ENCODE measurements around the gene RNF123. TPM values are rescaled to one million over a fixed set of nuclear protein-coding genes. Genes with fewer than 3 reads are reported as not detected.
"Not testable (repeated sequence)": the region's sequence is repeated elsewhere in the genome, so short reads cannot be mapped to it uniquely, and the experiment has no call there.

The RNF123 gene
- total RNA-seq, 2 donors from 2014 or later = 35.1 to 35.2 TPM

DNA sequence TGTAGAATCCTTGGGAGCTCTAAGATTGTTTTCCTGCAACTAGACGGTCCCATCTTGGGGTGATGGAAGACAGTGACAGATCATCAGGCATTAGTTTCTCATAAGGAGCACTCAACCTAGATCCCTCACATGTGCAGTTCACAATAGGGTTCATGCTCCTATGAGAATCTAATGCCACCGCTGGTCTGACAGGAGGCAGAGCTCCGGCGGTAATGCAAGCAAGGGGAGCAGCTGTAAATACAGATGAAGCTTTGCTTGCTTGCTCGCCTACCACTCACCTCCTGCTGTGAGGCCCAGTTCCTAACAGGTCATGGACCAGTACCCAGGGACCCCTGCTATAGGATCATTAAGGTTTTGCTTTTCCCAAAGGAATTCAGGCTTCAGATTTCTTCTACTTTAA, 59.5 kb downstream of the RNF123 start:
- not testable (repeated sequence) for H3K4me1 Mint-ChIP-seq (ENCODE audit: low read depth); H3K9me3 Mint-ChIP-seq; H3K27me3 Mint-ChIP-seq (ENCODE audit: low read depth); ATAC-seq (replicated peaks in 1 of 2); H3K4me3 Mint-ChIP-seq; DNase-seq; H3K27ac Mint-ChIP-seq
- H3K36me3 Mint-ChIP-seq (ENCODE audit: insufficient read depth in 2 of 2) = peaks cover 0 to 12% of the 10 kb centered on the region in 2 donors

DNA sequence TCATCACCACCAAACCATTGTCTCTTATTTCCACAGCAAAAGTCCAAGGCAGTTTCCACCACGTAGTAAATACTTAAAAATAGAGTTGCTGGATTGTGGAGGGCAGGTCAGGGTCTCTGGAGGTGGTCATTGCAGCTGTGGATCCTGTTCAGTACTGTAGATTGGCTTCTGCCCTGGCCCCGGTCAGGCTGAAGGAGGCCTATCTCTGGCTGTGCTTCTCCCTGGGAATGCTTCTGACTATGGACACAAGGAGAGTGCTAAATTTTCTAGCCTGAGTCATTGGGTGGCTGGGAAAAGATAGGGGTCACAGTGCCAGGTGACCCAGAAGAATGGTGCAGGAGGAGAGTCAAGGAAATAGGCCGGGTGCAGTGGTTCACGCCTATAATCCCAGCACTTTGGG, 60.7 kb downstream of the RNF123 start:
- H3K4me3 Mint-ChIP-seq = no peak overlapping the region
- H3K9me3 Mint-ChIP-seq = no peaks in the 10 kb centered on the region
- DNase-seq (no peak), ATAC-seq (replicated peaks in 1 of 2) (no peak)
- no peaks in the 10 kb centered on the region for H3K27me3 Mint-ChIP-seq (ENCODE audit: low read depth)
- no peaks in the 10 kb centered on the region for H3K4me1 Mint-ChIP-seq (ENCODE audit: low read depth)
- H3K27ac Mint-ChIP-seq = no peak overlapping the region
- H3K36me3 Mint-ChIP-seq (ENCODE audit: insufficient read depth in 2 of 2) = peaks cover 0 to 7% of the 10 kb centered on the region in 2 donors

- no peak overlapping the region for H3K27ac Mint-ChIP-seq
- peaks cover 0 to 5% of the 10 kb centered on the region in 2 donors for H3K36me3 Mint-ChIP-seq (ENCODE audit: insufficient read depth in 2 of 2)
- H3K4me3 Mint-ChIP-seq = no peak overlapping the region
- no peaks in the 10 kb centered on the region for H3K27me3 Mint-ChIP-seq (ENCODE audit: low read depth)
- ATAC-seq (replicated peaks in 1 of 2) (no peak), DNase-seq (no peak)
- no peaks in the 10 kb centered on the region for H3K9me3 Mint-ChIP-seq
- H3K4me1 Mint-ChIP-seq (ENCODE audit: low read depth) = peaks cover 5% of the 10 kb centered on the region
Measured at GRCh38 chr3:49751501-49751900, 62.1 kb downstream of the RNF123 start.

GRCh38 chr3:49754536-49754935, 65.2 kb downstream of the RNF123 start:
- peaks cover 0 to 2% of the 10 kb centered on the region in 2 donors for H3K36me3 Mint-ChIP-seq (ENCODE audit: insufficient read depth in 2 of 2)
- no peak overlapping the region for H3K4me3 Mint-ChIP-seq
- ATAC-seq (replicated peaks in 1 of 2) (no peak), DNase-seq (no peak)
- H3K4me1 Mint-ChIP-seq (ENCODE audit: low read depth) = peaks cover 16% of the 10 kb centered on the region
- H3K9me3 Mint-ChIP-seq = no peaks in the 10 kb centered on the region
- no peak overlapping the region for H3K27ac Mint-ChIP-seq
- no peaks in the 10 kb centered on the region for H3K27me3 Mint-ChIP-seq (ENCODE audit: low read depth)

DNA sequence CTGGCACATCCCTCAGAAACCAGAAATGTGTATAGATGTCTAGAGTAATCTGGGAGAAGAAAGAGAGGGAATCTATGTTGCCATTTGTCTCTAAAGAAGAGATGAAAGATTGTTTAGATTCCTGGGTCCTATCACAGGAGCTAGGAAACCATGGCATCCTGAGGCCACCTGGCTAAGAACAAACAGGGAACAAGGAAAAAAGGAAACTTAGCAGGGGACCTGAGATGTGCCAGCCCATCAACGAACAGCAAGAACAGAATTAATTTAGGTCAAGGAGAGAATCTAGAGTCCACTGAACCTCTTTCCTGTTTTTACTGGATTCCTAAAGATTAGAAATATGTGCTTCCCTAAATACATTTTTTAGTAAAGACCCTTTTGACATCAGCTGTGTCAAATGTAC, 66.7 kb downstream of the RNF123 start:
- Mint-ChIP-seq H3K27ac (no peak overlapping the region), H3K36me3 (ENCODE audit: insufficient read depth in 2 of 2) (peaks cover 0 to 2% of the 10 kb centered on the region in 2 donors), H3K4me1 (ENCODE audit: low read depth) (peaks cover 16% of the 10 kb centered on the region), H3K9me3 (no peaks in the 10 kb centered on the region), H3K4me3 (no peak overlapping the region), H3K27me3 (ENCODE audit: low read depth) (no peaks in the 10 kb centered on the region)
- ATAC-seq (replicated peaks in 1 of 2) (no peak), DNase-seq (no peak)

DNA sequence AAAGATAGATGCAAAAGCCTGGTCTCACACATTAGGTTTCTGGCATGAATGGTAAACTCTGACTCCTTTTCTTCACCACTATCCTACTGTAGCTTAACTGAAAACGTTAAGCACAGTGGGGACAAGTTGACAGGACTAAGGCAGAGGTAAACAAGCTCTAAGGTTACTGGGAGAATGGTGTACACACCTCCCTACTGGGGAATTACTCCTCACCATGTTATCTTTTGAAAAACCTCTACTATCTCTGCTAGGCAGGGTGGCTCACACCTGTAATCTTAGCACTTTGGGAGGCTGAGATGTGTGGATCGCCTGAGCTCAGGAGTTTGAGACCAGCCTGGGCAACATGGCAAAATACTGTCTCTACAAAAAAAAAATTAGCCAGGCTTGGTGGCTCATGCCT, 67.8 kb downstream of the RNF123 start:
- H3K36me3 Mint-ChIP-seq (ENCODE audit: insufficient read depth in 2 of 2) = peaks cover 0 to 2% of the 10 kb centered on the region in 2 donors

GRCh38 chr3:49759226-49759625, 69.9 kb downstream of the RNF123 start:
- Mint-ChIP-seq H3K27me3 (ENCODE audit: low read depth) (no peaks in the 10 kb centered on the region), H3K4me3 (no peak overlapping the region), H3K9me3 (no peaks in the 10 kb centered on the region), H3K36me3 (ENCODE audit: insufficient read depth in 2 of 2) (peaks cover 0 to 2% of the 10 kb centered on the region in 2 donors), H3K4me1 (ENCODE audit: low read depth) (peaks cover 16% of the 10 kb centered on the region), H3K27ac (peak overlapping the region; percentile 68)
- ATAC-seq (replicated peaks in 1 of 2) = no peak
- DNase-seq = no peak

More for the DNA sequence above, 67.8 kb downstream of the RNF123 start:
- DNase-seq = no peak
- Mint-ChIP-seq H3K9me3 (no peaks in the 10 kb centered on the region), H3K4me3 (no peak overlapping the region), H3K27me3 (ENCODE audit: low read depth) (no peaks in the 10 kb centered on the region), H3K27ac (no peak overlapping the region), H3K4me1 (ENCODE audit: low read depth) (peaks cover 16% of the 10 kb centered on the region)
- no peak for ATAC-seq (replicated peaks in 1 of 2)

GRCh38 chr3:49761661-49762060, 72.3 kb downstream of the RNF123 start:
- H3K4me3 Mint-ChIP-seq = no peak overlapping the region
- no peaks in the 10 kb centered on the region for H3K27me3 Mint-ChIP-seq (ENCODE audit: low read depth)
- ATAC-seq (replicated peaks in 1 of 2) (no peak), DNase-seq (no peak)
- peaks cover 10% of the 10 kb centered on the region for H3K4me1 Mint-ChIP-seq (ENCODE audit: low read depth)
- peaks cover 0 to 2% of the 10 kb centered on the region in 2 donors for H3K36me3 Mint-ChIP-seq (ENCODE audit: insufficient read depth in 2 of 2)
- H3K9me3 Mint-ChIP-seq = no peaks in the 10 kb centered on the region
- H3K27ac Mint-ChIP-seq = no peak overlapping the region

DNA sequence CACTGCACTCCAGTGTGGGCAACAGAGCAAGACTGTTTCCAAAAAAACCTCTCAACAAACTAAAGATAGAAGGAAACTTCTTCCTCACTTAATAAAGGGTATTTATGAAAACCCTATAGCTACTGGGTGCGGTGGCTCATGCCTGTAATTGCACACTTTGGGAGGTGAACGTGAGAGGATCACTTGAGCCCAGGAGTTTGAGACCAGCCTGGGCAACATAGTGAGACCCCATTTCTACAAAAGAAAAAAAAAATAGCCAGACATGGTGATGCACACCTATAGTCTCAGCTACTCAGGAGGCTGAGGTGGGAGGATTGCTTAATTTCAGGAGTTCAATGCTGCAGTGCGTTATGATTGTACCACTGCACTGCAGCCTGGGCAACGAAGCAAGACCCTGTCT, 74.6 kb downstream of the RNF123 start:
- ATAC-seq (replicated peaks in 1 of 2) (no peak), DNase-seq (no peak)
- no peak overlapping the region for H3K27ac Mint-ChIP-seq
- no peak overlapping the region for H3K4me3 Mint-ChIP-seq
- no peaks in the 10 kb centered on the region for H3K36me3 Mint-ChIP-seq (ENCODE audit: insufficient read depth in 2 of 2)
- no peaks in the 10 kb centered on the region for H3K4me1 Mint-ChIP-seq (ENCODE audit: low read depth)
- no peaks in the 10 kb centered on the region for H3K9me3 Mint-ChIP-seq
- no peaks in the 10 kb centered on the region for H3K27me3 Mint-ChIP-seq (ENCODE audit: low read depth)

GRCh38 chr3:49769286-49769915, 80.0 kb downstream of the RNF123 start:
- ATAC-seq (replicated peaks in 1 of 2) = no peak
- Mint-ChIP-seq H3K27ac (no peak overlapping the region), H3K4me3 (no peak overlapping the region), H3K9me3 (no peaks in the 10 kb centered on the region), H3K27me3 (ENCODE audit: low read depth) (no peaks in the 10 kb centered on the region), H3K36me3 (ENCODE audit: insufficient read depth in 2 of 2) (peaks cover 1 to 2% of the 10 kb centered on the region in 2 donors), H3K4me1 (ENCODE audit: low read depth) (peaks cover 26% of the 10 kb centered on the region)
- no peak for DNase-seq

GRCh38 chr3:49769926-49770325, 80.6 kb downstream of the RNF123 start:
- DNase-seq = no peak
- Mint-ChIP-seq H3K9me3 (no peaks in the 10 kb centered on the region), H3K27me3 (ENCODE audit: low read depth) (no peaks in the 10 kb centered on the region), H3K4me1 (ENCODE audit: low read depth) (peaks cover 26% of the 10 kb centered on the region), H3K4me3 (no peak overlapping the region), H3K27ac (no peak overlapping the region), H3K36me3 (ENCODE audit: insufficient read depth in 2 of 2) (peaks cover 1 to 2% of the 10 kb centered on the region in 2 donors)
- ATAC-seq (replicated peaks in 1 of 2) = no peak

Other genes with a start within 250 kb of the RNF123 start
- gene DAG1, start 219.3 kb upstream of the RNF123 start, total RNA-seq = 10 to 100 TPM in 1 of 2 donors, 1 to 10 TPM in 1; 9.1 to 10.3 TPM
- under 1 TPM; 0.17 to 0.21 TPM for gene BSN, start 135.1 kb upstream of the RNF123 start, total RNA-seq
- 100 to 1,000 TPM in 1 of 2 donors, 10 to 100 TPM in 1; 82.7 to 108 TPM for gene APEH, start 15.2 kb upstream of the RNF123 start, total RNA-seq
- 10 to 100 TPM; 27.9 to 29.8 TPM for gene MST1, start 83 bp upstream of the RNF123 start, total RNA-seq
- gene AMIGO3, start 30.1 kb downstream of the RNF123 start, total RNA-seq = under 1 TPM; 0.19 to 0.72 TPM
- gene GMPPB, start 34.4 kb downstream of the RNF123 start, total RNA-seq = 10 to 100 TPM; 22.3 to 33.4 TPM
- 10 to 100 TPM; 36.5 to 37.4 TPM for gene IP6K1, start 97.0 kb downstream of the RNF123 start, total RNA-seq
- under 1 TPM in 1 of 2 donors, not detected in 1; 0.39 TPM for gene CDHR4, start 110.3 kb downstream of the RNF123 start, total RNA-seq
- 1 to 10 TPM; 1.2 to 1.5 TPM for gene INKA1, start 113.7 kb downstream of the RNF123 start, total RNA-seq
- gene UBA7, start 124.4 kb downstream of the RNF123 start, total RNA-seq = 10 to 100 TPM; 93.5 to 98.6 TPM
- 10 to 100 TPM; 28.0 to 47.2 TPM for gene TRAIP, start 167.0 kb downstream of the RNF123 start, total RNA-seq
- gene CAMKV, start 180.3 kb downstream of the RNF123 start, total RNA-seq = under 1 TPM in 1 of 2 donors, not detected in 1; 0.50 TPM
- gene MST1R, start 214.3 kb downstream of the RNF123 start, total RNA-seq = 1 to 10 TPM in 1 of 2 donors, under 1 TPM in 1; 0.84 to 2.4 TPM
- 10 to 100 TPM in 1 of 2 donors, 1 to 10 TPM in 1; 9.1 to 12.0 TPM for gene MON1A, start 240.3 kb downstream of the RNF123 start, total RNA-seq